ENCODE measurements around the gene SPEG. TPM values are rescaled to one million over a fixed set of nuclear protein-coding genes. Genes with fewer than 3 reads are reported as not detected.

The SPEG gene
- total and polyA plus RNA-seq, 2 of the 13 experiments (the other 11 are each of a cell fraction or from before 2014, with no cell fraction given), result 0.18 to 0.24 TPM

DNA sequence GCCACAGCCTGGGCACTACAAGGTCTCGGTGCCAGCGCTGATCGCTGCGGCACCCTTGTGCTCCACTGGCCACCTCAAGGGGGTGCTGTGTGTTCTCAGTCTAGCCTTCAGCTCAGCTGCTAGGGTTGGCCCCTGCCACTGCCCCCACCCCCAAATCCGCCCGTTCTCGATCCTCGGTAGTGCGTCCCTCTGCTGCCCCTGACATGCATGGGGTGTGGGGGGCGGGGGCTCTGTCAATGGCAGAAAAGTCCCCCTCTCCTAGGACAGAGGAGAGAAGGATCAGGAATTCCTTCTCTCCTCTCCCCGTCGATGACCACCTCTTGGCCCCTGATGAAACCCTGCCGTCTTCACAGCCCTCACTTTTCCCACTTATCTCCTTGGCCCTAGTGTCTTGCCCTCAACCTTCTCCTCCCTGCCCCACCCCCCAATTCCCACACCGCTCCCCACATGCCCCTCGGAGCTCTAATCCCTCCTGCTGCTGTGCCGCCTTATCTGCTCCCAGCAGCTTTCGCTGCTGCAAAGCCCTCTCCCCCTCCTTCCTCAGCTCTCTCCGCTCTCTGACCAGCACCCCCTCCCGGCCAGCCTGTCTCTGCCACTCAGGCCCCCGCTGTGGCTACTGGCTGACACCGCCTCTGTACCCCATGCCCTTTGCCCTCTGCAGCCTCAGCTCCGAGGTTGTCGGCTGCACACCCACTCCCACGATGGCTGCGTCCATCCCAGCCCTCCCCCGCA, 75.3 kb downstream of the SPEG start (continued):
- TF ChIP-seq ZNF788 (CRISPR knock-in tag; IDR thresholded peaks at IDR 0.05; ENCODE audit: borderline replicate concordance) (no peak), ZNF432 (CRISPR knock-in tag; IDR thresholded peaks at IDR 0.05; ENCODE audit: borderline replicate concordance) (no peak), SP4 (CRISPR knock-in tag; IDR thresholded peaks at IDR 0.05) (no peak), HIVEP1 (CRISPR knock-in tag; IDR thresholded peaks at IDR 0.05) (0 out of 2 replicates have a peak, but pooled peaks have one; percentile 29), ZBTB7A (CRISPR knock-in tag; IDR thresholded peaks at IDR 0.05) (peak; percentile 20; the same call in 1 of the 2 replicates), FOXM1 (CRISPR knock-in tag; IDR thresholded peaks at IDR 0.05) (no peak), KDM2A (CRISPR knock-in tag; IDR thresholded peaks at IDR 0.05; ENCODE audit: borderline replicate concordance, low read depth) (peak; percentile 67), ZNF337 (CRISPR knock-in tag; IDR thresholded peaks at IDR 0.05; ENCODE audit: borderline replicate concordance, low read depth) (no peak), ZBTB42 (CRISPR knock-in tag; IDR thresholded peaks at IDR 0.05) (no peak), ZNF558 (CRISPR knock-in tag; IDR thresholded peaks at IDR 0.05; ENCODE audit: borderline replicate concordance) (no peak), XBP1 (CRISPR knock-in tag; IDR thresholded peaks at IDR 0.05) (no peak), HOXA9 (CRISPR knock-in tag; IDR thresholded peaks at IDR 0.05; ENCODE audit: borderline replicate concordance) (no peak), HMG20A (CRISPR knock-in tag; IDR thresholded peaks at IDR 0.05; ENCODE audit: borderline replicate concordance) (no peak), ZSCAN20 (CRISPR knock-in tag; IDR thresholded peaks at IDR 0.05; ENCODE audit: borderline replicate concordance) (no peak), ZKSCAN1 (IDR thresholded peaks at IDR 0.05; ENCODE audit: low read length) (no peak), CBFB (CRISPR knock-in tag; IDR thresholded peaks at IDR 0.05) (no peak), ZNF484 (CRISPR knock-in tag; IDR thresholded peaks at IDR 0.05; ENCODE audit: borderline replicate concordance, low read depth) (no peak)
- TF ChIP-seq, protein P1, sequence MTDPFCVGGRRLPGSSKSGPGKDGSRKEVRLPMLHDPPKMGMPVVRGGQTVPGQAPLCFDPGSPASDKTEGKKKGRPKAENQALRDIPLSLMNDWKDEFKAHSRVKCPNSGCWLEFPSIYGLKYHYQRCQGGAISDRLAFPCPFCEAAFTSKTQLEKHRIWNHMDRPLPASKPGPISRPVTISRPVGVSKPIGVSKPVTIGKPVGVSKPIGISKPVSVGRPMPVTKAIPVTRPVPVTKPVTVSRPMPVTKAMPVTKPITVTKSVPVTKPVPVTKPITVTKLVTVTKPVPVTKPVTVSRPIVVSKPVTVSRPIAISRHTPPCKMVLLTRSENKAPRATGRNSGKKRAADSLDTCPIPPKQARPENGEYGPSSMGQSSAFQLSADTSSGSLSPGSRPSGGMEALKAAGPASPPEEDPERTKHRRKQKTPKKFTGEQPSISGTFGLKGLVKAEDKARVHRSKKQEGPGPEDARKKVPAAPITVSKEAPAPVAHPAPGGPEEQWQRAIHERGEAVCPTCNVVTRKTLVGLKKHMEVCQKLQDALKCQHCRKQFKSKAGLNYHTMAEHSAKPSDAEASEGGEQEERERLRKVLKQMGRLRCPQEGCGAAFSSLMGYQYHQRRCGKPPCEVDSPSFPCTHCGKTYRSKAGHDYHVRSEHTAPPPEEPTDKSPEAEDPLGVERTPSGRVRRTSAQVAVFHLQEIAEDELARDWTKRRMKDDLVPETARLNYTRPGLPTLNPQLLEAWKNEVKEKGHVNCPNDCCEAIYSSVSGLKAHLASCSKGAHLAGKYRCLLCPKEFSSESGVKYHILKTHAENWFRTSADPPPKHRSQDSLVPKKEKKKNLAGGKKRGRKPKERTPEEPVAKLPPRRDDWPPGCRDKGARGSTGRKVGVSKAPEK (CRISPR knock-in tag; IDR thresholded peaks at IDR 0.05; ENCODE audit: borderline replicate concordance), result peak; percentile 87; the same call in 1 of the 2 replicates
- TF ChIP-seq, protein P2, sequence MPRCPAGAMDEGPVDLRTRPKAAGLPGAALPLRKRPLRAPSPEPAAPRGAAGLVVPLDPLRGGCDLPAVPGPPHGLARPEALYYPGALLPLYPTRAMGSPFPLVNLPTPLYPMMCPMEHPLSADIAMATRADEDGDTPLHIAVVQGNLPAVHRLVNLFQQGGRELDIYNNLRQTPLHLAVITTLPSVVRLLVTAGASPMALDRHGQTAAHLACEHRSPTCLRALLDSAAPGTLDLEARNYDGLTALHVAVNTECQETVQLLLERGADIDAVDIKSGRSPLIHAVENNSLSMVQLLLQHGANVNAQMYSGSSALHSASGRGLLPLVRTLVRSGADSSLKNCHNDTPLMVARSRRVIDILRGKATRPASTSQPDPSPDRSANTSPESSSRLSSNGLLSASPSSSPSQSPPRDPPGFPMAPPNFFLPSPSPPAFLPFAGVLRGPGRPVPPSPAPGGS (CRISPR knock-in tag; IDR thresholded peaks at IDR 0.05), result no peak
- TF ChIP-seq, protein P3, sequence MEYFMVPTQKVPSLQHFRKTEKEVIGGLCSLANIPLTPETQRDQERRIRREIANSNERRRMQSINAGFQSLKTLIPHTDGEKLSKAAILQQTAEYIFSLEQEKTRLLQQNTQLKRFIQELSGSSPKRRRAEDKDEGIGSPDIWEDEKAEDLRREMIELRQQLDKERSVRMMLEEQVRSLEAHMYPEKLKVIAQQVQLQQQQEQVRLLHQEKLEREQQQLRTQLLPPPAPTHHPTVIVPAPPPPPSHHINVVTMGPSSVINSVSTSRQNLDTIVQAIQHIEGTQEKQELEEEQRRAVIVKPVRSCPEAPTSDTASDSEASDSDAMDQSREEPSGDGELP (IDR thresholded peaks at IDR 0.05; ENCODE audit: borderline replicate concordance, low read depth), result peak; percentile 83
- TF ChIP-seq, protein P4, sequence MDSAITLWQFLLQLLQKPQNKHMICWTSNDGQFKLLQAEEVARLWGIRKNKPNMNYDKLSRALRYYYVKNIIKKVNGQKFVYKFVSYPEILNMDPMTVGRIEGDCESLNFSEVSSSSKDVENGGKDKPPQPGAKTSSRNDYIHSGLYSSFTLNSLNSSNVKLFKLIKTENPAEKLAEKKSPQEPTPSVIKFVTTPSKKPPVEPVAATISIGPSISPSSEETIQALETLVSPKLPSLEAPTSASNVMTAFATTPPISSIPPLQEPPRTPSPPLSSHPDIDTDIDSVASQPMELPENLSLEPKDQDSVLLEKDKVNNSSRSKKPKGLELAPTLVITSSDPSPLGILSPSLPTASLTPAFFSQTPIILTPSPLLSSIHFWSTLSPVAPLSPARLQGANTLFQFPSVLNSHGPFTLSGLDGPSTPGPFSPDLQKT (CRISPR knock-in tag; IDR thresholded peaks at IDR 0.05; ENCODE audit: borderline replicate concordance), result no peak
- TF ChIP-seq, protein P5, sequence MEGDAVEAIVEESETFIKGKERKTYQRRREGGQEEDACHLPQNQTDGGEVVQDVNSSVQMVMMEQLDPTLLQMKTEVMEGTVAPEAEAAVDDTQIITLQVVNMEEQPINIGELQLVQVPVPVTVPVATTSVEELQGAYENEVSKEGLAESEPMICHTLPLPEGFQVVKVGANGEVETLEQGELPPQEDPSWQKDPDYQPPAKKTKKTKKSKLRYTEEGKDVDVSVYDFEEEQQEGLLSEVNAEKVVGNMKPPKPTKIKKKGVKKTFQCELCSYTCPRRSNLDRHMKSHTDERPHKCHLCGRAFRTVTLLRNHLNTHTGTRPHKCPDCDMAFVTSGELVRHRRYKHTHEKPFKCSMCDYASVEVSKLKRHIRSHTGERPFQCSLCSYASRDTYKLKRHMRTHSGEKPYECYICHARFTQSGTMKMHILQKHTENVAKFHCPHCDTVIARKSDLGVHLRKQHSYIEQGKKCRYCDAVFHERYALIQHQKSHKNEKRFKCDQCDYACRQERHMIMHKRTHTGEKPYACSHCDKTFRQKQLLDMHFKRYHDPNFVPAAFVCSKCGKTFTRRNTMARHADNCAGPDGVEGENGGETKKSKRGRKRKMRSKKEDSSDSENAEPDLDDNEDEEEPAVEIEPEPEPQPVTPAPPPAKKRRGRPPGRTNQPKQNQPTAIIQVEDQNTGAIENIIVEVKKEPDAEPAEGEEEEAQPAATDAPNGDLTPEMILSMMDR (CRISPR knock-in tag; IDR thresholded peaks at IDR 0.05), result peak; percentile 92
